SK-N-SH treated with all-trans-retinoic acid at 6 μM for 48 hours (cell line): ENCODE data around the gene PIF1.

Source experiments
- ARNTL ChIP-seq: fragments of 450-650 bp; formaldehyde crosslinking; IDR thresholded peaks from 2 replicates; pipeline ENCODE4 v1.5.0; 2020; ENCODE audit warnings: low read depth, mild to moderate bottlenecking, moderate library complexity, borderline replicate concordance
- CREB5 ChIP-seq: fragments of 250-450 bp; sonication (Bioruptor Pico); IDR thresholded peaks from 2 replicates; pipeline ENCODE4 v1.5.1; 2020; ENCODE audit warnings: low read depth, mild to moderate bottlenecking, moderate library complexity
- GLIS3 ChIP-seq: fragments of 250-450 bp; sonication (Bioruptor Pico); IDR thresholded peaks from 2 replicates; pipeline ENCODE4 v1.5.0; 2020; ENCODE audit warnings: mild to moderate bottlenecking, moderate library complexity
- ISL1 ChIP-seq: fragments of 250-450 bp; sonication (Bioruptor Pico); IDR thresholded peaks from 2 replicates; pipeline ENCODE4 v2.1.2; 2022; ENCODE audit warnings: mild to moderate bottlenecking, moderate library complexity
- OSR1 ChIP-seq: fragments of 250-450 bp; sonication (Bioruptor Pico); IDR thresholded peaks from 2 replicates; pipeline ENCODE4 v1.8.0; 2022; ENCODE audit warnings: moderate library complexity, mild to moderate bottlenecking, inconsistent platforms
- PATZ1 ChIP-seq: fragments of 250-450 bp; sonication (Bioruptor Pico); IDR thresholded peaks from 2 replicates; pipeline ENCODE4 v1.8.0; 2020; ENCODE audit warnings: mild to moderate bottlenecking, moderate library complexity, borderline replicate concordance
- PPARA ChIP-seq: fragments of 250-450 bp; sonication (Bioruptor Pico); IDR thresholded peaks from 2 replicates; pipeline ENCODE4 v1.5.0; 2020; ENCODE audit warnings: mild to moderate bottlenecking, borderline replicate concordance
- TCF4 ChIP-seq: fragments of 250-450 bp; sonication (Bioruptor Pico); IDR thresholded peaks from 2 replicates; pipeline ENCODE4 v1.8.0; 2021; ENCODE audit warnings: mild to moderate bottlenecking, moderate library complexity, borderline replicate concordance
- TOX ChIP-seq: fragments of 250-450 bp; sonication (Bioruptor Pico); IDR thresholded peaks from 2 replicates; pipeline ENCODE4 v1.8.0; 2021; ENCODE audit warnings: mild to moderate bottlenecking, moderate library complexity, borderline replicate concordance
- ZFP30 ChIP-seq: fragments of 450-650 bp; formaldehyde crosslinking; IDR thresholded peaks from 2 replicates; pipeline ENCODE4 v1.5.0; 2022; ENCODE audit warnings: mild to moderate bottlenecking, moderate library complexity
- ZNF8 ChIP-seq: fragments of 450-650 bp; formaldehyde crosslinking; IDR thresholded peaks from 2 replicates; pipeline ENCODE4 v1.5.0; 2020; ENCODE audit warnings: mild to moderate bottlenecking, moderate library complexity

GRCh38 chr15:64779024-64779423, 46.4 kb downstream of the PIF1 start:
- TF ChIP-seq PATZ1 (no peak), OSR1 (CRISPR knock-in tag) (no peak), GLIS3 (no peak), CREB5 (CRISPR knock-in tag) (no peak), TOX (CRISPR knock-in tag) (no peak), ZNF8 (CRISPR knock-in tag) (no peak), ARNTL (no peak), TCF4 (CRISPR knock-in tag) (no peak), ZFP30 (CRISPR knock-in tag) (no peak), PPARA (CRISPR knock-in tag) (no peak), ISL1 (no peak)
